Activated CD4-positive, alpha-beta T cell treated with anti-CD3 and anti-CD28 coated beads, Interleukin-2, amount 50 U/mL, for 4 hours (primary cell): ENCODE measurements around the gene PEX5L.
"Not testable (repeated sequence)": the region's sequence is repeated elsewhere in the genome, so short reads cannot be mapped to it uniquely, and the experiment has no call there.

Source experiments
- DNase-seq, 2 experiments: peaks; one replicate each; pipeline ENCODE4 v3.0.0-alpha.2; 2020

Gene PEX5L

GRCh38 chr3:180036671-180037455 lies at the start of gene PEX5L:
Gene PEX5L, minus strand, starts transcription at chr3:180036937. Its CDS starts 338 bp downstream, at chr3:180036599.
- no peak for DNase-seq

DNA sequence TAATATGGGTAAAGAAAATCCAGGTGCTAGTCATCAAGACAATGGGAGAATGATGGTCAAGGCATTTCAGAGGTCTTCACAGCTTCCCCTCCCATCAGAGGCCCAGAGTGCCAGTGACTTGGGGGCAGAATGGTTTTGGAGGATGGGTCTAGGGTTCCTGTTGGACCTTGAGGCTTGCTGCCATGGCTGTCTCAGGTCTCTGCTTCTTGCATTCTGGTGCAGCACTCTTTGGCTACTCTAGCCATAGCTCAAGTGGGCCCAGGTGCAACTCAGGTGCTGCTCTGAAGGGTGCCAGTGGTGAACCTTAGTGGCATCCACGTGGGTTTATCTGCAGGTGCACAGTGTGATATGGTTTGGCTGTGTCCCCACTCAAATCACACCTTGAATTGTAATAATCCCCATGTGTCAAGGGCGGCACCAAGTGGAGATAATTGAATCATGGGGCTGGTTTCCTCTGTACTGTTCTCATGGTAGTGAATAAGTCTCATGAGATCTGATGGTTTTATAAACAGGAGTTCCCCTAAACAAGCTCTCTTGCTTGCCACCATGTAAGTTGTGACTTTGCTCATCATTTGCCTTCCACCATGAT lies 48.5 kb upstream of the PEX5L start:
- DNase-seq, result no peak

DNA sequence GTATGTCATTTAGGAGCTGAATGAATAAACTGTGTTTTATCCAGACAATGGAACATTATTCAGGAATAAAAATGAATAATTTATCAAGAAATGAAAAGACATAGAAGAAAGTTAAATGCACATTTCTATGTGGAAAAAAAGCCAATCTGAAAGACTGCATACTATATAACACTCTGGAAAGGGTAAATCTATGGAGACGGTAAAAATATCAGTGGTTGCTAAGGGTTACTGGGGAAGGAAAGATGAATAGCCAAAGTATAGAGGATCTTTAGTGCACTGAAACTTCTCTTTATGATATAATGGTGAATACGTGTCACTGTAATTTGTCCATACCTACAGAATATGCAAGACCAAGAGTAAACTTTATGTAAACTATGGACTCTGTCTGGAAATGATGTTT lies 46.0 kb upstream of the PEX5L start:
- DNase-seq, result no peak

DNA sequence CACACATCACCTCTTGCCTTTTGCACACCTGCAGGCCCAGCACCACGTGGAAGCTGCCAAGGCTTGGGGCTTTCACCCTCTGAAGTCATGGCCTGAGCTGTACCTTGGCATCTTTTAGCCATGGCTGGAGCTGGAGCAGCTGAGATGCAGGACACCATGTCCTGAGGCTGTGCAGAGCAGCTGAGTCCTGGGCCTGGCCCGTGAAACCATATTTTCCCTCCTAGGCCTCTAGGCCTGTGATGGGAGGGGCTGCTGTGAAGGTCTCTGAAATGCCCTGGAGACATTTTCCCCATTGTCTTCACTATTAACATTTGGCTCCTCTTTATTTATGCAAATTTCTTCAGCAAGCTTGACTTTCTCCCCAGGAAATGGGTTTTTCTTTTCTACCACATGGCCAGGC lies 41.9 kb upstream of the PEX5L start:
- no peak for DNase-seq

DNA sequence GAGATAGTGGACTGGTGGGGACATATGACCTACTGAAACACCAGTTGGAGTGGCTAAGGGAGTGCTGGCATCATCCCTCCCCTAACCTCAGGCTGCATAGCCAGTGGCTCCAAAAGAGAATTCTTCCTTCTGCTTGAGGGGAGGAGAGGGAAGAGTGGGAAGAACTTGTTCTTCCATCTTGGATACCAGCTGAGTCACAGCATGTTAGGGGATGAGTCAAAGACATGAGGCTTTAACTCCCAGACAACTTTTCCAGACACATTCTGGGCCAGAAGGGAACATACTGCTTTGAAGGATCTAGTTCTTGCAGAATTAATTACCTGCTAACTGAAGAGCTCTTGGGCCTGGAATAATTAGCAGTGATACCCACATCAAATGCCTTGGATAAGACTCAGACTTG lies 36.8 kb upstream of the PEX5L start:
- no peak for DNase-seq

DNA sequence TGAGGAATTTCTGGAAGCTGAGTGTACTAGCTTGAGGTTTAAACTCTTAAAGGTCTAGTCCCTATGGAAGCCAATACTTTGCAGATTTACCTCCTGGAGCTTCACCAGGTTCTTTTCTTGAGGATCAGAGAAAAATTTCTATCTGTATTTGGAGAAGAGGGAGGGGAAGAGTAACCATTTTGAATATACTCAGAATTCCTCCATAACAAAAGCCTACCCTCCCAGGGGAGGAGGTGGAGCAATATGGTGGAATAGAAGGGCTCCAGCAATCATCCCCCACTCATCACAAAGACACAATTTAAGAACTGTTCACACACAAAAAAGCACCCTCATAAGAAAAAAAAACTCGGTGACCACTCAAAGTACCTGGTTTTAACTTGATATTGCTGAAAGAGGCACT lies 36.0 kb upstream of the PEX5L start:
- DNase-seq, result no peak

- no peak for DNase-seq
Observed at GRCh38 chr3:180070925-180071324, 34.2 kb upstream of the PEX5L start.

- DNase-seq, result no peak
Observed at GRCh38 chr3:180068023-180068422, 31.3 kb upstream of the PEX5L start.

- no peak for DNase-seq
Observed at GRCh38 chr3:180066598-180066997, 29.9 kb upstream of the PEX5L start.

- no peak for DNase-seq
Observed at GRCh38 chr3:180063783-180064182, 27.0 kb upstream of the PEX5L start.

- DNase-seq, result no peak
Observed at GRCh38 chr3:180062771-180063170, 26.0 kb upstream of the PEX5L start.

- DNase-seq, result no peak
Observed at GRCh38 chr3:180059356-180059755, 22.6 kb upstream of the PEX5L start.

GRCh38 chr3:180058238-180058637 lies 21.5 kb upstream of the PEX5L start:
- DNase-seq, result no peak

DNA sequence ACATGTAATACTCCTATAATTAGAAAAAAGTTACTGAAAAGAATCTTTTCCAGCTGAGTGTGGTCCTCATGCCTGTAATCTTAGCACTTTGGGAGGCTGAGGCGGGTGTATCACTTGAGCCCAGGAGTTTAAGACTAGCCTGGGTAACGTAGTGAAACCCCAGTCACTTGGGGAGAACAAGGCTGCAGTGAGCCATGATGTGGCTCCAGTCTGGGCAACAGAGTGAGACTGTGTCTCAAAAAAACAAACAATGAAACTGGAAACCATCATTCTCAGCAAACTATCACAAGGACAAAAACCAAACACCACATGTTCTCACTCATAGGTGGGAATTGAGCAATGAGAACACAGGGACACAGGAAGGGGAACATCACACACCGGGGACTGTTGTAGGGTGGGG lies 18.9 kb upstream of the PEX5L start:
- not testable (repeated sequence) for DNase-seq

GRCh38 chr3:180049391-180049790 lies 12.7 kb upstream of the PEX5L start:
- no peak for DNase-seq

DNA sequence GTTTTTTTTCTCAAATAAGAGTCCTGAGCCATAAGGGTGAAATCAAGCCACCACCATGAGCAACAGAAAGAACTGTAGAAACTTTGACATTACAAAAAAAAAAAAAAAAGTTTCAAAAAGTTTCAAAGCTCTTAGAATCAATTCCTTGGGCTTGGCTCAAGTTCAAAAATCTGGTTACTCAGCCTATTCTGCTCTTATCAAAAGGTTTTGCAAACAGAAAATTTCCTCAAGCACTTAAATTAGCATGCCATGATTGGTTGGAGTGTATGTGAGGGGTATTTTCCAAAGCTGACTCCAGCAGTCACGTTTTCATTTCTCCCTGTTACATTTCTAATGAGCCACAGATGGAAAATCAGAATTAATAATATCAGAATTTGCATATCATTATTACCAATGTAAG lies 12.1 kb upstream of the PEX5L start:
- no peak for DNase-seq

DNA sequence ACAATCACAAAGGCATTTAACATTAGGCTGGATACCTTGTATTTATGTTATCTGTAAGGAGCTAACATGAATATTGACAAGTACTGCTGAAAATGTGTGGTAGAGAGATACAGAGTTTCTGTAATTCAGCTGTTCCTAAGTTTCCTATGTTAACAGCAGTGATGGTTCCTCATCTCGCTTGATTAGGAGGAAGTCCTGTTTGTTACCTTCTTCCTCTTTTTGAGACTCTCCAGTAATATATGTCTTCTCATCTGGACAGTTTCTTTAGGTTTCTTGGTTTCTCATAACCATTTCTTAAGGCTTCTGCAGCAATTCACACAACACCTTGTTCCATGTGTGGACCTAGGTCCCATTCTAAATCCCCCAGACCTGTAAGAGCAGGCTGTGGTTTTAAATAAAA lies 11.4 kb upstream of the PEX5L start:
- no peak for DNase-seq

GRCh38 chr3:180040966-180041365 lies 4.2 kb upstream of the PEX5L start:
- DNase-seq, result no peak

GRCh38 chr3:180036092-180036670 lies 556 bp downstream of the PEX5L start:
- DNase-seq, result no peak

DNA sequence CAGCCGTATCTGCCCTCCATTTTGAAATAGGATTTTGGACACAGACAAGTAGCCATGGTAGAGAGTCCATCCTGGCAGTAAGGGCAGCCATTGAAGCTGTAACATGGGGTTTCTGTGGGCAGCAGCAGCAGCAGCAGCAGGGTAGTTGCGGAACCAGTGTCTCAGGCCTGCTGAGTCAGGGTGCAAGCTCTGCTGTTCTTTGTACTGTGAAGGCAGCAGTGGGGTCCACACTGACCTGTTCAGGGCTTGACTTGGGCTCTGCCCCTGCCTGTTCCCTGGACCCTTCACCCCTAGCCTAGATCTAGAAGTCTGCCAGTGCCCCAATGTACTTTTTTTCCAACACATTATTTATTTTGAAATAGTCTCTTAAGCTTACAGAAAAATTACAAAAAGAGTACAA lies 9.7 kb downstream of the PEX5L start:
- DNase-seq, result no peak

DNA sequence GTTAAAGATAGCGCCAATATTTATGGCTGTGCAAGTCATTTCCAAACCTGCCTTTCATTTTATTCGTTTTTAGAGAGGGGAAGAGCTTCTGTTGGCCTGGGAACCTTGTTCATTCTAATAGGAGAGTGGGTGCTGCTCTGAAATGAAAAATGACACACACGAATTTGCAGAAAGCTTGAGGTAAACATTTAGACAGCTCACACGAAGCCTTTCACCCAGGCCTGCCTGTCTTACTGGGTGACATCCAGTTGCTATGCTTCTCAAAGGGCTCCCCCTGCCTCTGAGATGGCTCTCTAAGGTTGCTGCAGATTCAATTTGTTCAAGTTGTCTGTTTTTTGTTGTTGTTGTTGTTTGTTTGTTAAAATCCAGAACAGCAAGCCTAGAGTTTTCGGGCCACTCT lies 18.2 kb downstream of the PEX5L start:
- no peak for DNase-seq

GRCh38 chr3:180017846-180018245 lies 18.9 kb downstream of the PEX5L start:
- DNase-seq, result no peak

- DNase-seq, result no peak
Observed at GRCh38 chr3:180011927-180012326, 24.8 kb downstream of the PEX5L start.

- not testable (repeated sequence) for DNase-seq
Observed at GRCh38 chr3:180008318-180008717, 28.4 kb downstream of the PEX5L start.
